Measurements from ENCODE around the gene MX1.

Gene MX1

DNA sequence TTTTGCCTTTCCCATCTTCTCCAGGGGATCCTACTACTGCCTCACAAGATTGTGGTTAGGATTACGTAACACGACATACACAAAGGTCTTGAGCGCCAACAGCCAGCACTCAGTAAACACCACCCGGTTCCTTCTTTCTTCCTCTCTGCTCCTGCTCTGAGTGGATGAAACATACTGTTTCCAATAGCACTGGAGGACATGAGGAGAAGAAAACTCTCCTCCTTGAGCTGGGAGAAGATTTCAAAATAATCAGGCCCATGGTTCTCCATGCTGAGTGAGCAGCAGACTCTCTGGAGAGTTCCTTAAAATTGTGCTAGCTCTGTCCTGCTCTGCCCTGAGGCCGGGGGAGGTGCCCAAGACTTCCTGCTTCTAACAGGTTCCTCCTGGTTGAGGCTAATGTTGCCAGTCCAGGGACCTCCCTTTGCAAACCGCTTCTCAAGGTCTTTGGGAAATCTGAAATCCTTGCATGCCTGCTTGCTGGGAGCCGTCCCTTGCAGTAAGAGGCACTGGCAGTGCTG lies 29.4 kb upstream of the MX1 start:
- Histone ChIP-seq H3K27ac (replicated peaks) (peak overlapping the region; percentile 71), H3K27me3 (ENCODE audit: insufficient read depth, poor library complexity, severe bottlenecking) (no peaks in the 10 kb centered on the region), H3K4me3 (replicated peaks; ENCODE audit: insufficient read depth, low read length) (no peak overlapping the region; the same call in 1 of the 2 replicates)
- TF ChIP-seq GABPA (IDR thresholded peaks at IDR 0.05; ENCODE audit: low read depth) (no peak), POLR2AphosphoS5 (IDR thresholded peaks at IDR 0.05; ENCODE audit: low read depth) (peak; percentile 63), SPI1 (IDR thresholded peaks at IDR 0.05; ENCODE audit: borderline replicate concordance, low read depth) (peak; percentile 88)
- DNase-seq (ENCODE audit: low read depth in 1 of 2, low spot score in 1 of 2), result peak; percentile 84 to 92

DNA sequence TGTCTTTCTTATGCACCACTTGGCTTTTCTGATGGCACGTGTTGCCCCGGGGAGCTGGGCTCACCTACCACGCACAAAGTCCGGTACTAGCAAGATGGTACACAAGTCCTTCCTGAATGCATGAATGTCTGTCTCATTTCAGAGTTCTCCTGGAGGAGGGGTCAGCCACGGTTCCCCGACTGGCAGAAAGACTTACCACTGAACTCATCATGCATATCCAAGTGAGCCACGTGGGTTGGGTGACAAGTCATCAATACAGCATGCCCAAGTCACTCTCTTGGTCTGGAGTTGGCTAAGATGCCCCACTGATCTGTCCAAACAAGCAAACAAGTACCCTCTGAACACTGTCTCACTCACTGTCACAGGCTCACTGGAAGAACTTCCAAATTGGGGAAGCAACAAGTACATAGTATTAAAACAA lies 28.6 kb upstream of the MX1 start:
- no peaks in the 10 kb centered on the region for H3K27me3 ChIP-seq (ENCODE audit: insufficient read depth, poor library complexity, severe bottlenecking)
- peak overlapping the region; percentile 71 for H3K27ac ChIP-seq (replicated peaks)
- DNase-seq (ENCODE audit: low read depth in 1 of 2, low spot score in 1 of 2), result peak; percentile 39 to 42
- TF ChIP-seq, protein P1, sequence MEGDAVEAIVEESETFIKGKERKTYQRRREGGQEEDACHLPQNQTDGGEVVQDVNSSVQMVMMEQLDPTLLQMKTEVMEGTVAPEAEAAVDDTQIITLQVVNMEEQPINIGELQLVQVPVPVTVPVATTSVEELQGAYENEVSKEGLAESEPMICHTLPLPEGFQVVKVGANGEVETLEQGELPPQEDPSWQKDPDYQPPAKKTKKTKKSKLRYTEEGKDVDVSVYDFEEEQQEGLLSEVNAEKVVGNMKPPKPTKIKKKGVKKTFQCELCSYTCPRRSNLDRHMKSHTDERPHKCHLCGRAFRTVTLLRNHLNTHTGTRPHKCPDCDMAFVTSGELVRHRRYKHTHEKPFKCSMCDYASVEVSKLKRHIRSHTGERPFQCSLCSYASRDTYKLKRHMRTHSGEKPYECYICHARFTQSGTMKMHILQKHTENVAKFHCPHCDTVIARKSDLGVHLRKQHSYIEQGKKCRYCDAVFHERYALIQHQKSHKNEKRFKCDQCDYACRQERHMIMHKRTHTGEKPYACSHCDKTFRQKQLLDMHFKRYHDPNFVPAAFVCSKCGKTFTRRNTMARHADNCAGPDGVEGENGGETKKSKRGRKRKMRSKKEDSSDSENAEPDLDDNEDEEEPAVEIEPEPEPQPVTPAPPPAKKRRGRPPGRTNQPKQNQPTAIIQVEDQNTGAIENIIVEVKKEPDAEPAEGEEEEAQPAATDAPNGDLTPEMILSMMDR (IDR thresholded peaks at IDR 0.05; ENCODE audit: insufficient read depth, low read length), result no peak
- TF ChIP-seq GABPA (IDR thresholded peaks at IDR 0.05; ENCODE audit: low read depth), result no peak
- no peak for TF ChIP-seq POLR2AphosphoS5 (IDR thresholded peaks at IDR 0.05; ENCODE audit: low read depth)
- no peak for TF ChIP-seq SPI1 (IDR thresholded peaks at IDR 0.05; ENCODE audit: borderline replicate concordance, low read depth)
- TF ChIP-seq, protein P2, sequence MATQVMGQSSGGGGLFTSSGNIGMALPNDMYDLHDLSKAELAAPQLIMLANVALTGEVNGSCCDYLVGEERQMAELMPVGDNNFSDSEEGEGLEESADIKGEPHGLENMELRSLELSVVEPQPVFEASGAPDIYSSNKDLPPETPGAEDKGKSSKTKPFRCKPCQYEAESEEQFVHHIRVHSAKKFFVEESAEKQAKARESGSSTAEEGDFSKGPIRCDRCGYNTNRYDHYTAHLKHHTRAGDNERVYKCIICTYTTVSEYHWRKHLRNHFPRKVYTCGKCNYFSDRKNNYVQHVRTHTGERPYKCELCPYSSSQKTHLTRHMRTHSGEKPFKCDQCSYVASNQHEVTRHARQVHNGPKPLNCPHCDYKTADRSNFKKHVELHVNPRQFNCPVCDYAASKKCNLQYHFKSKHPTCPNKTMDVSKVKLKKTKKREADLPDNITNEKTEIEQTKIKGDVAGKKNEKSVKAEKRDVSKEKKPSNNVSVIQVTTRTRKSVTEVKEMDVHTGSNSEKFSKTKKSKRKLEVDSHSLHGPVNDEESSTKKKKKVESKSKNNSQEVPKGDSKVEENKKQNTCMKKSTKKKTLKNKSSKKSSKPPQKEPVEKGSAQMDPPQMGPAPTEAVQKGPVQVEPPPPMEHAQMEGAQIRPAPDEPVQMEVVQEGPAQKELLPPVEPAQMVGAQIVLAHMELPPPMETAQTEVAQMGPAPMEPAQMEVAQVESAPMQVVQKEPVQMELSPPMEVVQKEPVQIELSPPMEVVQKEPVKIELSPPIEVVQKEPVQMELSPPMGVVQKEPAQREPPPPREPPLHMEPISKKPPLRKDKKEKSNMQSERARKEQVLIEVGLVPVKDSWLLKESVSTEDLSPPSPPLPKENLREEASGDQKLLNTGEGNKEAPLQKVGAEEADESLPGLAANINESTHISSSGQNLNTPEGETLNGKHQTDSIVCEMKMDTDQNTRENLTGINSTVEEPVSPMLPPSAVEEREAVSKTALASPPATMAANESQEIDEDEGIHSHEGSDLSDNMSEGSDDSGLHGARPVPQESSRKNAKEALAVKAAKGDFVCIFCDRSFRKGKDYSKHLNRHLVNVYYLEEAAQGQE (IDR thresholded peaks at IDR 0.05; ENCODE audit: insufficient replicate concordance, low read depth), result no peak
- H3K4me3 ChIP-seq (replicated peaks; ENCODE audit: insufficient read depth, low read length), result no peak overlapping the region

DNA sequence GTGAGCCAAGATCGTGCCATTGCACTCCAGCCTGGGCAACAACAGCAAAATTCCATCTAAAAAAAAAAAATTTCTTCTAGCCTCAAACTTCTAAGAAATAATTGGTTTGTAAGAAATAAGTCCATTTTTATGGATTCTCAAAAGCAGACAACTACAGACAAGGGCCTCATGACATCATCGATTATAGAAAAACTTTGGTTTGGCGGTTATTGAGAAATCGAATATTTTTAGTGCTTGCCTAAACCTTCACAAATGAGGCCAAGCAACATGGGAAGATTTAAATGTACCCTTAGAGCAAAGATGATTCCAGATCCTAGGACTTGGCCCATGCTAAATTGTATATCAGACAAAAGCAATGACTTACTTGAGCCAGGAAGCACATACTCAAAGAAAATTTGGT lies 27.8 kb upstream of the MX1 start:
- H3K27me3 ChIP-seq (ENCODE audit: insufficient read depth, poor library complexity, severe bottlenecking), result no peaks in the 10 kb centered on the region
- no peak for DNase-seq (ENCODE audit: low read depth in 1 of 2, low spot score in 1 of 2)
- peak overlapping the region; percentile 71 for H3K27ac ChIP-seq (replicated peaks)
- TF ChIP-seq, protein P2 (IDR thresholded peaks at IDR 0.05; ENCODE audit: insufficient replicate concordance, low read depth), result no peak
- TF ChIP-seq, protein P1 (IDR thresholded peaks at IDR 0.05; ENCODE audit: insufficient read depth, low read length), result no peak
- TF ChIP-seq POLR2AphosphoS5 (IDR thresholded peaks at IDR 0.05; ENCODE audit: low read depth) (no peak), SPI1 (IDR thresholded peaks at IDR 0.05; ENCODE audit: borderline replicate concordance, low read depth) (no peak), GABPA (IDR thresholded peaks at IDR 0.05; ENCODE audit: low read depth) (no peak)
- H3K4me3 ChIP-seq (replicated peaks; ENCODE audit: insufficient read depth, low read length), result no peak overlapping the region

DNA sequence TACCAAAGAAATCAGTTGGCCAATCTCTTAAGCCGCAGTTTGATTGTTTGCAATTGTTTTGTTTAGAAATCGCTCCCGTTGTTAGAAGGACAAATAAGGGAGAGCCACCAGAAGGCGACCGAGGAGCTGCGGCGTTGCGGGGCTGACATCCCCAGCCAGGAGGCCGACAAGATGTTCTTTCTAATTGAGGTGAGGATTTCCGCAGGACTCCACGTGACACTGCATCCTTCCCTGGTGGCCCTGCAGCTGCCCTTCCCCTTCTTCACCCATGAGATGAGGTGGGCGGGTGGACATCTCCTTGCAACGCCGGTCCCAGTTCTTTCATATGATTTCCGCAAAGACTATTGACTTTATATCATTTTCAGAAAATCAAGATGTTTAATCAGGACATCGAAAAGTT lies 27.2 kb upstream of the MX1 start:
- no peaks in the 10 kb centered on the region for H3K27me3 ChIP-seq (ENCODE audit: insufficient read depth, poor library complexity, severe bottlenecking)
- H3K27ac ChIP-seq (replicated peaks), result no peak overlapping the region
- TF ChIP-seq, protein P1 (IDR thresholded peaks at IDR 0.05; ENCODE audit: insufficient read depth, low read length), result no peak
- TF ChIP-seq GABPA (IDR thresholded peaks at IDR 0.05; ENCODE audit: low read depth), result no peak
- TF ChIP-seq POLR2AphosphoS5 (IDR thresholded peaks at IDR 0.05; ENCODE audit: low read depth), result no peak
- TF ChIP-seq SPI1 (IDR thresholded peaks at IDR 0.05; ENCODE audit: borderline replicate concordance, low read depth), result no peak
- TF ChIP-seq, protein P2 (IDR thresholded peaks at IDR 0.05; ENCODE audit: insufficient replicate concordance, low read depth), result no peak
- H3K4me3 ChIP-seq (replicated peaks; ENCODE audit: insufficient read depth, low read length), result no peak overlapping the region
- no peak for DNase-seq (ENCODE audit: low read depth in 1 of 2, low spot score in 1 of 2)
